Peyer's patch (tissue), 4 donors: Measurements from ENCODE around the gene MYADM.

Source experiments
- CTCF ChIP-seq, 6 experiments: fragments of 450-650 bp in 4 of 6; fragments of 200-600 bp in 2 of 6; sonication (generic) in 1 of 6; IDR thresholded peaks; one replicate each; pipeline ENCODE4 v1.5.1; 2017 to 2019; ENCODE audit warnings: antibody characterized with exemption in 6 of 6, mild to moderate bottlenecking in 3 of 6, moderate library complexity in 1 of 6
- POLR2A ChIP-seq, 2 donors: fragments of 450-650 bp; IDR thresholded peaks; one replicate each; pipeline ENCODE4 v1.5.1; 2017; ENCODE audit warnings: antibody characterized with exemption in 2 of 2, mild to moderate bottlenecking in 2 of 2, moderate library complexity in 2 of 2

- no peak for TF ChIP-seq CTCF (IDR thresholded peaks at IDR 0.05)
- TF ChIP-seq POLR2A (IDR thresholded peaks at IDR 0.05): no peak
These were observed 6.9 kb downstream of the MYADM start for GRCh38 chr19:53874606-53874990.
